OCI-LY3 (cell line): ENCODE measurements around the gene SEC31B.

Experiments
- H2AFZ ChIP-seq: fragments of 200-600, 300-600 bp; shearing (Covaris generic); 2 replicates; pipeline ENCODE4 v1.6.0; 2014; ENCODE audit warnings: antibody characterized with exemption, low read depth, low read length
- H3K27ac ChIP-seq: fragments of 200-600, 300-600 bp; sonication (generic); 2 replicates; pipeline ENCODE4 v1.5.1; 2014; ENCODE audit warnings: mild to moderate bottlenecking, low read length, moderate library complexity, mixed read lengths
- H3K27me3 ChIP-seq: fragments of 200-600, 300-600 bp; sonication (generic); 2 replicates; pipeline ENCODE4 v1.6.1; 2014; ENCODE audit warnings: low read depth, low read length, mixed read lengths
- H3K36me3 ChIP-seq: fragments of 200-600, 300-600 bp; sonication (generic); replicated peaks from 2 replicates; pipeline ENCODE3; 2014; ENCODE audit warnings: low read depth, low read length, mixed read lengths
- H3K4me1 ChIP-seq: fragments of 300-600, 200-600 bp; sonication (generic); 2 replicates; pipeline ENCODE4 v1.6.1; 2014; ENCODE audit warnings: low read length, mixed read lengths
- H3K4me2 ChIP-seq: fragments of 200-600, 300-600 bp; sonication (generic); 2 replicates; pipeline ENCODE4 v1.6.1; 2014; ENCODE audit warnings: low read length, mixed read lengths
- H3K4me3 ChIP-seq: fragments of 300-600, 200-600 bp; sonication (generic); 2 replicates; pipeline ENCODE4 v1.5.1; 2014; ENCODE audit warnings: antibody characterized with exemption, mild to moderate bottlenecking, low read length, moderate library complexity
- H3K79me2 ChIP-seq: fragments of 300-600, 200-600 bp; shearing (Covaris generic); 2 replicates; pipeline ENCODE4 v1.6.1; 2014; ENCODE audit warnings: mild to moderate bottlenecking, low read length, mixed read lengths
- H3K9ac ChIP-seq: fragments of 300-600, 200-600 bp; shearing (Covaris generic); 2 replicates; pipeline ENCODE4 v1.6.0; 2014; ENCODE audit warnings: mild to moderate bottlenecking, low read length, moderate library complexity
- H3K9me3 ChIP-seq: fragments of 200-600, 300-600 bp; shearing (Covaris generic); 2 replicates; pipeline ENCODE4 v1.6.1; 2014; ENCODE audit warnings: low read length, mixed read lengths; ENCODE audit not compliant: insufficient read depth
- H4K20me1 ChIP-seq: fragments of 200-600, 300-600 bp; sonication (generic); 2 replicates; pipeline ENCODE4 v1.6.1; 2016; ENCODE audit warnings: low read length, mixed read lengths; ENCODE audit not compliant: insufficient read depth
- CTCF ChIP-seq: fragments of 200-600, 300-600 bp; sonication (generic); IDR thresholded peaks from 2 replicates; pipeline ENCODE4 v1.5.1; 2014; ENCODE audit warnings: antibody characterized with exemption, low read length, low read depth
- EZH2phosphoT487 ChIP-seq: fragments of 200-600 bp; shearing (Covaris generic); IDR thresholded peaks from 2 replicates; pipeline ENCODE4 v1.6.1; 2018; ENCODE audit warnings: antibody characterized with exemption, mixed run types, low read depth

SEC31B gene

GRCh38 chr10:100524638-100525037 lies 5.0 kb upstream of the SEC31B start:
- Histone ChIP-seq H3K79me2 (peaks cover 25% of the 10 kb centered on the region), H3K27ac (no peak overlapping the region), H3K36me3 (peaks cover 12% of the 10 kb centered on the region), H3K4me2 (no peak overlapping the region), H3K4me1 (peaks cover 8% of the 10 kb centered on the region), H3K27me3 (no peaks in the 10 kb centered on the region), H4K20me1 (no peaks in the 10 kb centered on the region), H3K9me3 (no peaks in the 10 kb centered on the region), H2AFZ (no peak overlapping the region), H3K9ac (no peak overlapping the region), H3K4me3 (no peak overlapping the region)
- TF ChIP-seq EZH2phosphoT487, result no peak
- TF ChIP-seq CTCF, result no peak

- H2AFZ ChIP-seq, result no peak overlapping the region
- no peak overlapping the region for H3K4me2 ChIP-seq
- no peak overlapping the region for H3K4me3 ChIP-seq
- H3K4me1 ChIP-seq, result peaks cover 8% of the 10 kb centered on the region
- peaks cover 12% of the 10 kb centered on the region for H3K36me3 ChIP-seq
- H3K27me3 ChIP-seq, result no peaks in the 10 kb centered on the region
- H4K20me1 ChIP-seq, result no peaks in the 10 kb centered on the region
- H3K9me3 ChIP-seq, result no peaks in the 10 kb centered on the region
- H3K79me2 ChIP-seq, result peaks cover 20% of the 10 kb centered on the region
- H3K27ac ChIP-seq, result no peak overlapping the region
- no peak overlapping the region for H3K9ac ChIP-seq
- no peak for TF ChIP-seq CTCF
- TF ChIP-seq EZH2phosphoT487, result no peak
These were observed 4.5 kb upstream of the SEC31B start for GRCh38 chr10:100524206-100524605.

DNA sequence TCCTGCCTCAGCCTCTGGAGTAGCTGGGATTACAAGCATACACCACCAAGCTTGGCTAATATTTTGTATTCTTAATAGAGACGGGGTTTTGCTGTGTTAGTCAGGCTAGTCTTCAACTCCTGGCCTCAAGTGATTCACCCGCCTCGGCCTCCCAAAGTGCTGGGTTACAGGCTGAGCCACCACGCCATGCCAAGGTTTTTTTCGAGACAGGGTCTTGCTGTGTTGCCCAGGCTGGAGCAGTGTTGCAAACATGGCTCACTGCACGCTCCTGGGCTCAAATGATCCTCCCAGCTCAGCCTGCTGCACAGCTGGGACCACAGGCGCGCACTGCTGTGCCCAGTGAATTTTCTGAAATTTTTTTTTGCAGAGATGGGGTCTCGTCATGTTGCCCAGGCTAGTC lies 3.3 kb upstream of the SEC31B start:
- Histone ChIP-seq H3K27ac (no peak overlapping the region), H3K9me3 (no peaks in the 10 kb centered on the region), H3K79me2 (peaks cover 8% of the 10 kb centered on the region), H3K4me1 (no peaks in the 10 kb centered on the region), H3K4me2 (no peak overlapping the region), H3K9ac (no peak overlapping the region), H3K27me3 (no peaks in the 10 kb centered on the region), H3K4me3 (no peak overlapping the region), H4K20me1 (no peaks in the 10 kb centered on the region), H3K36me3 (peaks cover 12% of the 10 kb centered on the region), H2AFZ (no peak overlapping the region)
- TF ChIP-seq EZH2phosphoT487 (no peak), CTCF (no peak)

- Histone ChIP-seq H4K20me1 (no peaks in the 10 kb centered on the region), H3K36me3 (peaks cover 12% of the 10 kb centered on the region), H3K79me2 (0 out of 2 replicates have a peak, but pooled peaks cover 1% of the 10 kb centered on the region), H3K4me1 (no peaks in the 10 kb centered on the region), H3K27me3 (no peaks in the 10 kb centered on the region), H3K27ac (no peak overlapping the region), H3K9me3 (no peaks in the 10 kb centered on the region), H3K9ac (no peak overlapping the region), H3K4me2 (no peak overlapping the region), H3K4me3 (no peak overlapping the region), H2AFZ (no peak overlapping the region)
- TF ChIP-seq EZH2phosphoT487 (no peak), CTCF (no peak)
These were observed 2.6 kb upstream of the SEC31B start for GRCh38 chr10:100522107-100522801.
